ENCODE measurements around the gene ESPNL. TPM values are rescaled to one million over a fixed set of nuclear protein-coding genes. Genes with fewer than 3 reads are reported as not detected.

Gene ESPNL
- total RNA-seq, 4 donors from 2014 or later: 0.14 to 4.4 (median 0.72) TPM

DNA sequence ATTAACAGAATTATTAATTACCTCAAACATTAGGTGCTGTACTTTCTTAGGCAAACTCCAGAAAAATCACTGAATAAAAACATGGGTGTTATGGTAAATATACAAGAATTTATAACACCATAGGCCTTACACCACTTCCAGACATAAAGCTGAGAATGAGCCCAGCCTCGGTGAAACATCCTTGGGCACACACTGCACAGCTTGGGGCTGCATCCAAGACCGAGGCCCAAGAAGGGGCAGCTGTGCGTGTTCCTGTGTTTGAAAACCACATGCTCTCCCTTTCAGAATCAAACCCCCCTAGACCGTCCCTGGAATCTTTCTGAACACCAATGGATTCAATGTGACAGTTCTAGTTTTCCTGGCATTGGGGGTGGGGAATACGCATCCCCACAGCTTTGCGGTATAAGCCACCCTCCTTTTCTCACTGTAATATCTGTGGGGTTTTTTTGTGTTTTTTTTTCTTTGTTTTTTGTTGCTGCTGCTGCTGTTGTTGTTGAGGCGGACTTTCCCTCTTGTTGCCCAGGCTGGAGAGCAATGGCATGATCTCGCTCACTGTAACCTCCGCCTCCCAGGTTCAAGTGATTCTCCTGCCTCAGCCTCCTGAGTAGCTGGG is 71.5 kb downstream of the ESPNL start:
- H3K27ac ChIP-seq: no peak overlapping the region
- H3K4me1 ChIP-seq: peaks cover 4 to 25% (median 11%) of the 10 kb centered on the region in 4 donors
- no peaks in the 10 kb centered on the region for H3K27me3 ChIP-seq
- H3K4me3 ChIP-seq: no peak overlapping the region
- TF ChIP-seq POLR2AphosphoS5 (IDR thresholded peaks at IDR 0.05) (no peak), CTCF (IDR thresholded peaks at IDR 0.05) (no peak), EP300 (IDR thresholded peaks at IDR 0.05; ENCODE audit: low read depth) (no peak), POLR2A (IDR thresholded peaks at IDR 0.05) (no peak)
- H3K9me3 ChIP-seq: no peaks in the 10 kb centered on the region
- no peak for DNase-seq
- in situ Hi-C loops (cut with MboI; ENCODE audit: low pct_ligation_motif_present in 1 of 4, low pct_unique_long_range_greater_than_20kb in 1 of 4, low sequenced_read_pairs in 3 of 4) (no loop called here), intact Hi-C loops (cut with DNase I; ENCODE audit: low total_unique reads) (no loop called here)
- H3K36me3 ChIP-seq: peaks cover 0 to 25% (median 11%) of the 10 kb centered on the region in 4 donors
- 95 to 100% methylated on average over 2 to 9 of the region's 9 CpGs for WGBS, 2 donors (ENCODE audit: low coverage in 1 of 2)

GRCh38 chr2:238172439-238172838 is 72.3 kb downstream of the ESPNL start:
- H3K4me3 ChIP-seq: no peak overlapping the region
- H3K9me3 ChIP-seq: no peaks in the 10 kb centered on the region
- DNase-seq: no peak
- 90% methylated on average over 14 of the region's 14 CpGs; no CpG with 5 or more reads in 1 of the 2 donors for WGBS, 2 donors (ENCODE audit: low coverage in 1 of 2)
- no peaks in the 10 kb centered on the region for H3K27me3 ChIP-seq
- H3K27ac ChIP-seq: no peak overlapping the region
- H3K4me1 ChIP-seq: peaks cover 4 to 25% (median 11%) of the 10 kb centered on the region in 4 donors
- intact Hi-C loops (cut with DNase I; ENCODE audit: low total_unique reads) (no loop called here), in situ Hi-C loops (cut with MboI; ENCODE audit: low pct_ligation_motif_present in 1 of 4, low pct_unique_long_range_greater_than_20kb in 1 of 4, low sequenced_read_pairs in 3 of 4) (no loop called here)
- peaks cover 0 to 27% (median 13%) of the 10 kb centered on the region in 4 donors for H3K36me3 ChIP-seq
- TF ChIP-seq CTCF (IDR thresholded peaks at IDR 0.05) (no peak), POLR2A (IDR thresholded peaks at IDR 0.05) (no peak), POLR2AphosphoS5 (IDR thresholded peaks at IDR 0.05) (no peak), EP300 (IDR thresholded peaks at IDR 0.05; ENCODE audit: low read depth) (no peak)

- DNase-seq: no peak
- Histone ChIP-seq H3K4me3 (no peak overlapping the region), H3K9me3 (no peaks in the 10 kb centered on the region), H3K4me1 (peaks cover 4 to 25% (median 11%) of the 10 kb centered on the region in 4 donors), H3K27ac (no peak overlapping the region), H3K36me3 (peaks cover 0 to 38% (median 18%) of the 10 kb centered on the region in 4 donors), H3K27me3 (no peaks in the 10 kb centered on the region)
- intact Hi-C loops (cut with DNase I; ENCODE audit: low total_unique reads): no loop called here
- TF ChIP-seq POLR2AphosphoS5 (IDR thresholded peaks at IDR 0.05) (no peak), EP300 (IDR thresholded peaks at IDR 0.05; ENCODE audit: low read depth) (no peak), CTCF (IDR thresholded peaks at IDR 0.05) (no peak), POLR2A (IDR thresholded peaks at IDR 0.05) (no peak)
- in situ Hi-C loops (cut with MboI; ENCODE audit: low pct_ligation_motif_present in 1 of 4, low pct_unique_long_range_greater_than_20kb in 1 of 4, low sequenced_read_pairs in 3 of 4): no loop called here
- WGBS, 2 donors (ENCODE audit: low coverage in 1 of 2): 88% methylated on average over 2 of the region's 2 CpGs; no CpG with 5 or more reads in 1 of the 2 donors
These were observed 73.6 kb downstream of the ESPNL start for GRCh38 chr2:238173692-238174091.

GRCh38 chr2:238174291-238174690 is 74.2 kb downstream of the ESPNL start:
- no peaks in the 10 kb centered on the region for H3K27me3 ChIP-seq
- H3K27ac ChIP-seq: peak overlapping the region in 1 of 4 donors; percentile 28
- peaks cover 0 to 44% (median 21%) of the 10 kb centered on the region in 4 donors for H3K36me3 ChIP-seq
- H3K4me1 ChIP-seq: peaks cover 4 to 20% (median 9%) of the 10 kb centered on the region in 4 donors
- in situ Hi-C loops (cut with MboI; ENCODE audit: low pct_ligation_motif_present in 1 of 4, low pct_unique_long_range_greater_than_20kb in 1 of 4, low sequenced_read_pairs in 3 of 4): no loop called here
- no peaks in the 10 kb centered on the region for H3K9me3 ChIP-seq
- TF ChIP-seq POLR2A (IDR thresholded peaks at IDR 0.05): no peak
- TF ChIP-seq CTCF (IDR thresholded peaks at IDR 0.05): no peak
- TF ChIP-seq POLR2AphosphoS5 (IDR thresholded peaks at IDR 0.05): no peak
- TF ChIP-seq EP300 (IDR thresholded peaks at IDR 0.05; ENCODE audit: low read depth): no peak
- WGBS, 2 donors (ENCODE audit: low coverage in 1 of 2): 92 to 100% methylated on average over 1 to 8 of the region's 8 CpGs
- DNase-seq: no peak
- intact Hi-C loops (cut with DNase I; ENCODE audit: low total_unique reads): no loop called here
- no peak overlapping the region for H3K4me3 ChIP-seq

Data from transverse colon (tissue), 4 donors.